SK-N-MC (cell line): ENCODE measurements around the gene TENT5C.

Experiments used
- FOXP2 ChIP-seq: optimal IDR thresholded peaks from 2 replicates; pipeline ENCODE3; 2011; ENCODE audit warnings: mild to moderate bottlenecking, moderate library complexity; ENCODE audit not compliant: insufficient read depth; ENCODE audit errors: extremely low read length, control extremely low read depth
- POLR2AphosphoS5 ChIP-seq: IDR thresholded peaks from 2 replicates; pipeline ENCODE4 v1.6.1; 2012; ENCODE audit warnings: mild to moderate bottlenecking, low read depth, low read length, borderline replicate concordance

DNA sequence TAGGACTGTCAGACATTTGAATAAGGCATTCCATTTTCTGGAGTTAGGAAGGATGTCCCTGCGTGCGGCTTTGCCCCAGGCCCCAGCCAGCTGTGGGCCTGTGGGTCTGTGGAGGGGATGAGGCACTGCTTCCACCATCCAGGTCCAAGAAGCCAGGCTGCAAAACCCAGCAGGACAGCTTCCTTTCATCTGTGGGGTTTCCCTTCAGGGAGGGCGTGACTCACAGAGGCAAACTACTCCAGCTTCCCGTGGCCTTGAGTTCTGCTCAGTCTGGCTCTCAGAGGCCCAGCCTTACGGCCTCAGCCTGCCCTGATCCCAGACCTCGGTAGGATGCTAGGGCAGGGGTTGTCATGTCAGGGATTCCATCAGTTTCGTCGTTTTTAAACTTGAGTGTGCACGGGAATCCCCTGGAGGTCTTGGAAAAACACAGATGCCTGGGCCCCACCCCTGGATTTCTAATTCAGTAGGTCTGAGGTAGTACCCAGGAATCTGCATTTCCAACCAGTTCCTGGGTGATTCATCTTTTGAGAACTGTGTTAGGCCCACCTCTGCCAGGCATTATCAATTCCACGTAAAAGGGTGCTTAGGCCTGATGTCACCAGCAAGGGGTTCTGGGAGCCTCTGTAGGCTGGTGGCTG, 32.3 kb upstream of the TENT5C start:
- TF ChIP-seq FOXP2 (no peak), POLR2AphosphoS5 (no peak)
